ENCODE data around the gene PGAP3.

The PGAP3 gene

DNA sequence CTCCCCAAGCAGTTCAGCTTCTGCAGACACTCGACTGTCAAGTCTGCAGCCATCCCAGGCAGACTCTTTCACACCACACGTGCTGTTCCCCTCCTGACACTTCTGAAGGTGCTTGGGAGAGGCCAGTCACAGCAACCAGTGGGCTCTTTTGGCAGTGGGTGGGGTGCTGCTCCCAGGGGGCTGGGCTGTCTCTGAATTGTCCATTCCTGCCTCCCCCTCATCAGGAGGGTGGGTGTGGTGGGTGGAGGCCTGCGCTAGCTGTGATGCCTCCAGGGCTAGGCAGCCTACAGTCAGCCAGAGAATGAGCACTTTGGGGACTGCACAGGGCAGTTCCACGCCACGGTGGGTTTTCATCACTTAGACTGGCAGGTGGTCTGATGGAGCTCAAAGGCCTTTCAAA is 40.6 kb downstream of the PGAP3 start:
- TF ChIP-seq, protein P1, sequence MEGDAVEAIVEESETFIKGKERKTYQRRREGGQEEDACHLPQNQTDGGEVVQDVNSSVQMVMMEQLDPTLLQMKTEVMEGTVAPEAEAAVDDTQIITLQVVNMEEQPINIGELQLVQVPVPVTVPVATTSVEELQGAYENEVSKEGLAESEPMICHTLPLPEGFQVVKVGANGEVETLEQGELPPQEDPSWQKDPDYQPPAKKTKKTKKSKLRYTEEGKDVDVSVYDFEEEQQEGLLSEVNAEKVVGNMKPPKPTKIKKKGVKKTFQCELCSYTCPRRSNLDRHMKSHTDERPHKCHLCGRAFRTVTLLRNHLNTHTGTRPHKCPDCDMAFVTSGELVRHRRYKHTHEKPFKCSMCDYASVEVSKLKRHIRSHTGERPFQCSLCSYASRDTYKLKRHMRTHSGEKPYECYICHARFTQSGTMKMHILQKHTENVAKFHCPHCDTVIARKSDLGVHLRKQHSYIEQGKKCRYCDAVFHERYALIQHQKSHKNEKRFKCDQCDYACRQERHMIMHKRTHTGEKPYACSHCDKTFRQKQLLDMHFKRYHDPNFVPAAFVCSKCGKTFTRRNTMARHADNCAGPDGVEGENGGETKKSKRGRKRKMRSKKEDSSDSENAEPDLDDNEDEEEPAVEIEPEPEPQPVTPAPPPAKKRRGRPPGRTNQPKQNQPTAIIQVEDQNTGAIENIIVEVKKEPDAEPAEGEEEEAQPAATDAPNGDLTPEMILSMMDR (IDR thresholded peaks at IDR 0.05), result no peak

GRCh38 chr17:39643271-39643670 is 44.6 kb downstream of the PGAP3 start:
- TF ChIP-seq, protein P1 (IDR thresholded peaks at IDR 0.05), result no peak
- DNase-seq (ENCODE audit: low spot score), result no peak

More for the DNA sequence above, 40.6 kb downstream of the PGAP3 start:
- no peak overlapping the region for H3K4me3 ChIP-seq
- no peak overlapping the region for H3K27ac ChIP-seq
- DNase-seq (ENCODE audit: low spot score), result no peak

DNA sequence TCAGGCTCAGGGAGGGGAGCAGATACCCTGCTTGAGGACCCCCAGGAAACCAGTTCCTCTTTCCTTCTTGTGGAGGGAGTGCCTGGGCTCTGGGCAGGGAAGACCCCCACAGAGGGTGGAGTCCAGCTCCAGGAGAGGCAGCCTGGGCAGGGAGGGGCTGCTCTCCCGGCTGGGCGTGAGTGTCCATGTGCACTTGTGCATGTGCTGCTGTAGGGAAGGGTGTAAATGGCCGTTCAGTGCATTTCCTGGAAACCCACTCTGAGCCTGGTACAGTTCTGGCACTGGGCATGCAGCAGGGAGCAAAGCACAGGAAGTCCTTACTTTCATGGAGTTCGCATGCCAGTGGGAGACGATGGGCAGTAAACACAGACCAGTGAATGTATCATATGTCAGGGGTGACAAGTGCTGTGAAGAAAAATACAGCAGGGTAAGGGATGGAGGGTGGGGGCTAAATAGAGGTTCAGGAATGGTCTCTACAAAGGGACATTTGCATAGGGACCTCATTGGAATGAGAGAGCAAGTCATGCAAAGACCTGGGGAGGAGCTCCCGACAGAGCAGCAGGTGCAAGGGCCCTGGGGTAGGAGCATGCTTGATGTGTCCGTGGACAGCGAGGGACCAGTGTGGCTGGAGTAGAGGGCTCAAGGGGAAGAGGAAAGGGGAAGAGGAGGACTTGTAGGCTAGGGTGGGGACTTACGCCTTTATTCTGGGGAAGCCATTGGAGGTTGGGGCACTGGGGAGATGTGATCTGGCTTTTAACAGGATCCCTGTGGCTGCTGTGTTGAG is 45.4 kb downstream of the PGAP3 start:
- no peak for DNase-seq (ENCODE audit: low spot score)
- TF ChIP-seq, protein P1 (IDR thresholded peaks at IDR 0.05), result no peak
- Histone ChIP-seq H3K4me3 (no peak overlapping the region), H3K27ac (no peak overlapping the region)

More at GRCh38 chr17:39643271-39643670, 44.6 kb downstream of the PGAP3 start:
- Histone ChIP-seq H3K4me3 (no peak overlapping the region), H3K27ac (no peak overlapping the region)

- no peak overlapping the region for H3K4me3 ChIP-seq
- DNase-seq (ENCODE audit: low spot score), result no peak
- TF ChIP-seq, protein P1 (IDR thresholded peaks at IDR 0.05), result no peak
- H3K27ac ChIP-seq, result no peak overlapping the region
Measured at GRCh38 chr17:39641883-39642282, 46.0 kb downstream of the PGAP3 start.

DNA sequence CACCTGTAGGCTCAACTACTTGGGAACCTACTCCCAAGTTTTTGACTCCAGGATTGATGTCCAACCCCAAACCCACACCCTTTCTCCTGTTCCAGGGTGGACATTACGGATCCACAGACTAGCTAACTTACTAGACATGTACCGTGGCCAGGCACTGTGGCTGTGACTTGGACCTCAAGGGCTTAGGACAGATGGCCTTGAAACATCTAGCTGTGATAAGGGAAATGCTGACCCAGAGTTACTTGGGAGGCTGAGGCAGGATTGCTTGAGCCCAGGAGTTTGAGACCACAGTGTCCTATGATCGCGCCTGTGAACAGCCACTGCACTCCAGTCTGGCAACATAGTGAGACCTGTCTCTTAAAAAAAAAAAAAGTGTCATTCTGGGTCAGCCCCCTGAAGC is 46.8 kb downstream of the PGAP3 start:
- Histone ChIP-seq H3K4me3 (no peak overlapping the region), H3K27ac (no peak overlapping the region)
- DNase-seq (ENCODE audit: low spot score), result no peak
- TF ChIP-seq, protein P1 (IDR thresholded peaks at IDR 0.05), result no peak

- no peak overlapping the region for H3K4me3 ChIP-seq
- H3K27ac ChIP-seq, result no peak overlapping the region
- TF ChIP-seq, protein P1 (IDR thresholded peaks at IDR 0.05), result no peak
- DNase-seq (ENCODE audit: low spot score), result no peak
Measured at GRCh38 chr17:39640591-39641031, 47.2 kb downstream of the PGAP3 start.

All from coronary artery (tissue), 2 donors.